SK-N-SH (cell line): ENCODE results near the gene SMIM24. TPM values are rescaled to one million over a fixed set of nuclear protein-coding genes. Genes with fewer than 3 reads are reported as not detected.

Source experiments
- CTCF ChIA-PET: fragments of 300-600, 350-600 bp; formaldehyde crosslinking; extraction: SDS; loops from one replicate; lab custom pipeline; 2021; lab: Yijun Ruan, JAX
- POLR2A ChIA-PET: fragments of 350-600 bp; sonication (Branson Sonifier 250); formaldehyde crosslinking; extraction: SDS; loops from one replicate; lab custom pipeline; 2020; ENCODE audit warnings: antibody characterized with exemption, inconsistent platforms; lab: Yijun Ruan, JAX
- DNase-seq: peaks from one replicate; pipeline ENCODE4 v3.0.0; 2012
- H2AFZ ChIP-seq: fragments of 200-600 bp; sonication (generic); 2 replicates; pipeline ENCODE4 v1.8.1; 2016; ENCODE audit warnings: antibody characterized with exemption, mild to moderate bottlenecking, low read depth
- H3F3A ChIP-seq: fragments of 200-600 bp; sonication (generic); replicated peaks from 2 replicates; pipeline ENCODE3; 2016; ENCODE audit warnings: antibody characterized with exemption, mild to moderate bottlenecking; ENCODE audit not compliant: insufficient read depth
- H3K27ac ChIP-seq, 2 experiments: fragments of 200-500 bp in 1 of 2; fragments of 200-600 bp in 1 of 2; sonication (Bioruptor generic) in 1 of 2; sonication (generic), shearing (Covaris generic) in 1 of 2; 2 replicates each; pipeline versions ENCODE4 v1.5.1 to v1.6.1; 2014 to 2016; ENCODE audit warnings: low read depth in 2 of 2, inconsistent platforms in 1 of 2, low read length in 1 of 2, mild to moderate bottlenecking in 1 of 2, mixed read lengths in 1 of 2
- H3K27me3 ChIP-seq: fragments of 200-600 bp; sonication (generic), shearing (Covaris generic); 2 replicates; pipeline ENCODE4 v1.6.1; 2016; ENCODE audit warnings: mixed run types; ENCODE audit not compliant: insufficient read depth
- H3K36me3 ChIP-seq, 2 experiments: fragments of 200-500 bp in 1 of 2; fragments of 200-600 bp in 1 of 2; sonication (Bioruptor generic) in 1 of 2; sonication (generic) in 1 of 2; replicated peaks in 1 of 2; 2 replicates each; pipeline versions ENCODE3 to v1.5.1; 2014 to 2016; ENCODE audit warnings: low read length in 1 of 2, mild to moderate bottlenecking in 1 of 2; ENCODE audit not compliant: insufficient read depth in 2 of 2, control insufficient read depth in 1 of 2
- H3K4me1 ChIP-seq, 2 experiments: fragments of 200-500 bp in 1 of 2; fragments of 200-600 bp in 1 of 2; sonication (Bioruptor generic) in 1 of 2; sonication (generic), shearing (Covaris generic) in 1 of 2; 2 replicates each; pipeline versions ENCODE4 v1.5.1 to v1.6.1; 2014 to 2016; ENCODE audit warnings: low read depth in 1 of 2, low read length in 1 of 2, mixed run types in 1 of 2; ENCODE audit not compliant: insufficient read depth in 2 of 2, control insufficient read depth in 1 of 2
- H3K4me2 ChIP-seq: fragments of 200-600 bp; sonication (generic), shearing (Covaris generic); 2 replicates; pipeline ENCODE4 v1.6.1; 2017; ENCODE audit warnings: mixed run types
- H3K4me3 ChIP-seq, 2 experiments: fragments of 200-500 bp in 1 of 2; fragments of 200-600 bp in 1 of 2; sonication (Bioruptor generic) in 1 of 2; sonication (generic), shearing (Covaris generic) in 1 of 2; 2 replicates each; pipeline versions ENCODE4 v1.5.1 to v1.8.1; 2014 to 2016; ENCODE audit warnings: low read depth in 2 of 2, inconsistent platforms in 1 of 2, low read length in 1 of 2, mild to moderate bottlenecking in 1 of 2, mixed read lengths in 1 of 2, moderate library complexity in 1 of 2
- H3K79me2 ChIP-seq: fragments of 200-600 bp; sonication (generic); 2 replicates; pipeline ENCODE4 v1.8.1; 2017; ENCODE audit warnings: mild to moderate bottlenecking; ENCODE audit not compliant: insufficient read depth
- H3K9ac ChIP-seq: fragments of 200-600 bp; sonication (generic); 2 replicates; pipeline ENCODE4 v1.6.1; 2017; ENCODE audit warnings: mixed run types
- H3K9me2 ChIP-seq: fragments of 200-600 bp; sonication (generic); 2 replicates; pipeline ENCODE4 v1.6.1; 2017; ENCODE audit warnings: mixed run types
- H3K9me3 ChIP-seq: fragments of 200-600 bp; sonication (generic); 2 replicates; pipeline ENCODE4 v1.6.1; 2017; ENCODE audit warnings: mixed run types, mild to moderate bottlenecking, moderate library complexity
- H4K20me1 ChIP-seq: fragments of 200-600 bp; sonication (generic); 2 replicates; pipeline ENCODE4 v1.6.1; 2017; ENCODE audit warnings: mild to moderate bottlenecking, mixed run types; ENCODE audit not compliant: insufficient read depth
- EZH2phosphoT487 ChIP-seq: fragments of 200-600 bp; sonication (generic); IDR thresholded peaks from 2 replicates; pipeline ENCODE4 v1.6.1; 2017; ENCODE audit warnings: low read depth, mixed run types, mild to moderate bottlenecking, antibody characterized with exemption, moderate library complexity, borderline replicate concordance
- FOSL2 ChIP-seq: IDR thresholded peaks from 2 replicates; pipeline ENCODE4 v1.4.0; 2012; ENCODE audit warnings: low read depth, mild to moderate bottlenecking, moderate library complexity, borderline replicate concordance
- FOXJ3 ChIP-seq: sonication (generic); formaldehyde crosslinking; IDR thresholded peaks from 2 replicates; pipeline ENCODE4 v1.5.1; 2020; ENCODE audit warnings: mild to moderate bottlenecking, missing genetic modification reagents
- FOXM1 ChIP-seq: IDR thresholded peaks from 2 replicates; pipeline ENCODE4 v1.4.0; 2012; ENCODE audit warnings: low read depth, mild to moderate bottlenecking
- GATA2 ChIP-seq: sonication (generic); formaldehyde crosslinking; IDR thresholded peaks from 2 replicates; pipeline ENCODE4 v1.5.0; 2020; ENCODE audit warnings: mild to moderate bottlenecking, missing genetic modification reagents
- JUND ChIP-seq: IDR thresholded peaks from 2 replicates; pipeline ENCODE4 v1.4.0; 2012
- MXI1 ChIP-seq: IDR thresholded peaks from 2 replicates; pipeline ENCODE4 v1.6.1; 2012; ENCODE audit warnings: mild to moderate bottlenecking, low read depth, low read length, improper control_type of control experiment
- NFIC ChIP-seq: IDR thresholded peaks from 2 replicates; pipeline ENCODE4 v1.4.0; 2012; ENCODE audit warnings: borderline replicate concordance
- NRF1 ChIP-seq: IDR thresholded peaks from 2 replicates; pipeline ENCODE4 v1.6.1; 2012; ENCODE audit warnings: low read depth, mild to moderate bottlenecking, low read length
- POLR2AphosphoS5 ChIP-seq: IDR thresholded peaks from 2 replicates; pipeline ENCODE4 v1.6.1; 2012; ENCODE audit warnings: low read depth, low read length
- RAD21 ChIP-seq: IDR thresholded peaks from 2 replicates; pipeline ENCODE4 v1.6.1; 2012; ENCODE audit warnings: mild to moderate bottlenecking, low read length
- RCOR1 ChIP-seq: fragments of 150-350 bp; IDR thresholded peaks from 2 replicates; pipeline ENCODE4 v1.6.1; 2017; ENCODE audit warnings: antibody characterized with exemption, low read length
- RFX5 ChIP-seq: IDR thresholded peaks from 2 replicates; pipeline ENCODE4 v1.6.1; 2012; ENCODE audit warnings: mild to moderate bottlenecking, improper control_type of control experiment, low read length
- SIN3A ChIP-seq: IDR thresholded peaks from 2 replicates; pipeline ENCODE4 v1.6.1; 2012; ENCODE audit warnings: low read depth, mild to moderate bottlenecking, low read length, moderate library complexity, borderline replicate concordance
- TAF1 ChIP-seq: IDR thresholded peaks from 2 replicates; pipeline ENCODE4 v1.6.1; 2012; ENCODE audit warnings: low read depth, mild to moderate bottlenecking, low read length, moderate library complexity, borderline replicate concordance
- TEAD4 ChIP-seq: IDR thresholded peaks from 2 replicates; pipeline ENCODE4 v1.4.0; 2012; ENCODE audit warnings: mild to moderate bottlenecking, borderline replicate concordance; ENCODE audit not compliant: insufficient read depth
- WGBS: methylation state at CpG from one replicate; pipeline ENCODE4 v1.1.6; 2017; ENCODE audit warnings: low lambda C conversion rate; 5-methylcytosine and 5-hydroxymethylcytosine counted together
- polyA plus RNA-seq, 3 experiments: library from polyadenylated mRNA; depleted of rRNA; stranded (reverse); fragments of >200 nt; gene quantifications; 2 replicates each; pipeline ENCODE4 v1.2.3, GENCODE V29; 2012
- TF ChIP-seq, protein P1 (sequence below): IDR thresholded peaks from 2 replicates; pipeline ENCODE4 v1.6.1; 2012; ENCODE audit warnings: mild to moderate bottlenecking, low read depth, low read length, moderate library complexity
- TF ChIP-seq, protein P2 (sequence below): IDR thresholded peaks from 2 replicates; pipeline ENCODE4 v1.4.0; 2012; ENCODE audit warnings: low read depth, borderline replicate concordance
- TF ChIP-seq, protein P3 (sequence below): IDR thresholded peaks from 2 replicates; pipeline ENCODE4; 2012
- TF ChIP-seq, protein P4 (sequence below): fragments of 200-600 bp; sonication (generic); IDR thresholded peaks from 2 replicates; pipeline ENCODE4 v1.6.1; 2017; ENCODE audit warnings: antibody characterized with exemption, mild to moderate bottlenecking, moderate library complexity

The SMIM24 gene
- polyA plus RNA-seq, 1 of the 3 experiments (the other 2 are of a cell fraction), result 0.12 TPM

DNA sequence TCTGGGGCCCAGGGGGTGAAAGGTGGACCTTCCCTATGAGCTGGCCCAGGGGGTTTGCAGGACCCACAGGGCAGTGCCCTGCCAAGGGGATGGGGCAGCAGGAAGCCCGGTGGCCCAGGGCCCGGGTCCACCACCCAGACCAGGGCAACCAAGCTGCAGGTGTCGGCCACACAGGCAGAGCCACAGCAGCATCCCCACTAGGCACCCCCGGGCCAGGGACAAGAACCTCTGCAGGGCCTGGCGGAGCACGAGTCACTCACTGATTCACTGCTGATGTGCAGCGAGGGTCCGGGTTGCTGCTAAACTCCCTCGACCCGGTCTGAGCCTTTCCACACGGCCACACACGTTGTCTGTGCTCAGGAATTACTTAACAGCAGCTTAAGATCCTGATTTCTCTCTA, 34.6 kb upstream of the SMIM24 start:
- Histone ChIP-seq H4K20me1 (peaks cover 98% of the 10 kb centered on the region), H3K27ac (no peak overlapping the region; a peak in 1 of 4 replicates), H3K9me2 (no peaks in the 10 kb centered on the region), H3K79me2 (peaks cover 100% of the 10 kb centered on the region), H3K4me3 (no peak overlapping the region), H3K4me2 (no peak overlapping the region), H3F3A (no peaks in the 10 kb centered on the region), H3K9ac (no peak overlapping the region), H3K36me3 (peaks cover 3 to 11% of the 10 kb centered on the region in 2 experiments), H3K9me3 (no peaks in the 10 kb centered on the region), H3K4me1 (peaks cover 0 to 10% of the 10 kb centered on the region in 2 experiments; a peak in 1 of 4 replicates), H2AFZ (no peak overlapping the region), H3K27me3 (no peaks in the 10 kb centered on the region)
- TF ChIP-seq, protein P1, sequence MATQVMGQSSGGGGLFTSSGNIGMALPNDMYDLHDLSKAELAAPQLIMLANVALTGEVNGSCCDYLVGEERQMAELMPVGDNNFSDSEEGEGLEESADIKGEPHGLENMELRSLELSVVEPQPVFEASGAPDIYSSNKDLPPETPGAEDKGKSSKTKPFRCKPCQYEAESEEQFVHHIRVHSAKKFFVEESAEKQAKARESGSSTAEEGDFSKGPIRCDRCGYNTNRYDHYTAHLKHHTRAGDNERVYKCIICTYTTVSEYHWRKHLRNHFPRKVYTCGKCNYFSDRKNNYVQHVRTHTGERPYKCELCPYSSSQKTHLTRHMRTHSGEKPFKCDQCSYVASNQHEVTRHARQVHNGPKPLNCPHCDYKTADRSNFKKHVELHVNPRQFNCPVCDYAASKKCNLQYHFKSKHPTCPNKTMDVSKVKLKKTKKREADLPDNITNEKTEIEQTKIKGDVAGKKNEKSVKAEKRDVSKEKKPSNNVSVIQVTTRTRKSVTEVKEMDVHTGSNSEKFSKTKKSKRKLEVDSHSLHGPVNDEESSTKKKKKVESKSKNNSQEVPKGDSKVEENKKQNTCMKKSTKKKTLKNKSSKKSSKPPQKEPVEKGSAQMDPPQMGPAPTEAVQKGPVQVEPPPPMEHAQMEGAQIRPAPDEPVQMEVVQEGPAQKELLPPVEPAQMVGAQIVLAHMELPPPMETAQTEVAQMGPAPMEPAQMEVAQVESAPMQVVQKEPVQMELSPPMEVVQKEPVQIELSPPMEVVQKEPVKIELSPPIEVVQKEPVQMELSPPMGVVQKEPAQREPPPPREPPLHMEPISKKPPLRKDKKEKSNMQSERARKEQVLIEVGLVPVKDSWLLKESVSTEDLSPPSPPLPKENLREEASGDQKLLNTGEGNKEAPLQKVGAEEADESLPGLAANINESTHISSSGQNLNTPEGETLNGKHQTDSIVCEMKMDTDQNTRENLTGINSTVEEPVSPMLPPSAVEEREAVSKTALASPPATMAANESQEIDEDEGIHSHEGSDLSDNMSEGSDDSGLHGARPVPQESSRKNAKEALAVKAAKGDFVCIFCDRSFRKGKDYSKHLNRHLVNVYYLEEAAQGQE, result no peak
- TF ChIP-seq TEAD4, result no peak
- TF ChIP-seq GATA2 (CRISPR knock-in tag), result no peak
- TF ChIP-seq, protein P2, sequence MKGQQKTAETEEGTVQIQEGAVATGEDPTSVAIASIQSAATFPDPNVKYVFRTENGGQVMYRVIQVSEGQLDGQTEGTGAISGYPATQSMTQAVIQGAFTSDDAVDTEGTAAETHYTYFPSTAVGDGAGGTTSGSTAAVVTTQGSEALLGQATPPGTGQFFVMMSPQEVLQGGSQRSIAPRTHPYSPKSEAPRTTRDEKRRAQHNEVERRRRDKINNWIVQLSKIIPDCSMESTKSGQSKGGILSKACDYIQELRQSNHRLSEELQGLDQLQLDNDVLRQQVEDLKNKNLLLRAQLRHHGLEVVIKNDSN, result no peak
- no peak for TF ChIP-seq NFIC
- TF ChIP-seq, protein P3, sequence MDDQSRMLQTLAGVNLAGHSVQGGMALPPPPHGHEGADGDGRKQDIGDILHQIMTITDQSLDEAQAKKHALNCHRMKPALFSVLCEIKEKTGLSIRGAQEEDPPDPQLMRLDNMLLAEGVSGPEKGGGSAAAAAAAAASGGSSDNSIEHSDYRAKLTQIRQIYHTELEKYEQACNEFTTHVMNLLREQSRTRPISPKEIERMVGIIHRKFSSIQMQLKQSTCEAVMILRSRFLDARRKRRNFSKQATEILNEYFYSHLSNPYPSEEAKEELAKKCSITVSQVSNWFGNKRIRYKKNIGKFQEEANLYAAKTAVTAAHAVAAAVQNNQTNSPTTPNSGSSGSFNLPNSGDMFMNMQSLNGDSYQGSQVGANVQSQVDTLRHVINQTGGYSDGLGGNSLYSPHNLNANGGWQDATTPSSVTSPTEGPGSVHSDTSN, result no peak
- TF ChIP-seq, protein P4, sequence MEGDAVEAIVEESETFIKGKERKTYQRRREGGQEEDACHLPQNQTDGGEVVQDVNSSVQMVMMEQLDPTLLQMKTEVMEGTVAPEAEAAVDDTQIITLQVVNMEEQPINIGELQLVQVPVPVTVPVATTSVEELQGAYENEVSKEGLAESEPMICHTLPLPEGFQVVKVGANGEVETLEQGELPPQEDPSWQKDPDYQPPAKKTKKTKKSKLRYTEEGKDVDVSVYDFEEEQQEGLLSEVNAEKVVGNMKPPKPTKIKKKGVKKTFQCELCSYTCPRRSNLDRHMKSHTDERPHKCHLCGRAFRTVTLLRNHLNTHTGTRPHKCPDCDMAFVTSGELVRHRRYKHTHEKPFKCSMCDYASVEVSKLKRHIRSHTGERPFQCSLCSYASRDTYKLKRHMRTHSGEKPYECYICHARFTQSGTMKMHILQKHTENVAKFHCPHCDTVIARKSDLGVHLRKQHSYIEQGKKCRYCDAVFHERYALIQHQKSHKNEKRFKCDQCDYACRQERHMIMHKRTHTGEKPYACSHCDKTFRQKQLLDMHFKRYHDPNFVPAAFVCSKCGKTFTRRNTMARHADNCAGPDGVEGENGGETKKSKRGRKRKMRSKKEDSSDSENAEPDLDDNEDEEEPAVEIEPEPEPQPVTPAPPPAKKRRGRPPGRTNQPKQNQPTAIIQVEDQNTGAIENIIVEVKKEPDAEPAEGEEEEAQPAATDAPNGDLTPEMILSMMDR, result no peak
- no peak for TF ChIP-seq EZH2phosphoT487
- no peak; the same call in 1 of the 2 replicates for TF ChIP-seq FOSL2
- TF ChIP-seq FOXM1, result no peak
- TF ChIP-seq RAD21, result no peak
- no peak for TF ChIP-seq RFX5
- TF ChIP-seq RCOR1, result no peak
- TF ChIP-seq POLR2AphosphoS5, result no peak
- TF ChIP-seq NRF1, result no peak
- no peak for TF ChIP-seq JUND
- TF ChIP-seq SIN3A, result no peak
- TF ChIP-seq MXI1, result no peak
- TF ChIP-seq FOXJ3 (CRISPR knock-in tag), result no peak
- TF ChIP-seq TAF1, result no peak
- 80% methylated on average over 11 of the region's 12 CpGs for WGBS
- DNase-seq, result no peak
- CTCF ChIA-PET, result no interaction called here
- POLR2A ChIA-PET, result no interaction called here
